GM12878 (cell line): ENCODE results near the gene AAMP. TPM values are rescaled to one million over a fixed set of nuclear protein-coding genes. Genes with fewer than 3 reads are reported as not detected.

Source experiments
- ATAC-seq: fragments of 200-7000 bp; cut with Tn5 transposase; 3 replicates; pipeline ENCODE4 v1.9.1; 2020; ENCODE audit warnings: mild to moderate bottlenecking, moderate library complexity
- BruUV-seq: library from RNA; stranded (reverse); fragments of 400-500 nt; replicated peaks from 2 replicates; lab custom pipeline; 2021; lab: Mats Ljungman, UMichigan
- CTCF ChIA-PET: fragments of 300-600 bp; sonication (Branson Sonifier 250); formaldehyde crosslinking; extraction: SDS; loops from one replicate; lab custom pipeline; 2021; ENCODE audit warnings: inconsistent platforms; lab: Yijun Ruan, JAX
- POLR2A ChIA-PET: fragments of 350-600 bp; formaldehyde crosslinking; extraction: SDS; loops from one replicate; lab custom pipeline; 2021; ENCODE audit warnings: inconsistent platforms; lab: Charles Lee
- RAD21 ChIA-PET: fragments of 300-600 bp; sonication (Branson Sonifier 250); formaldehyde crosslinking; loops from one replicate; lab custom pipeline; 2023; ENCODE audit warnings: antibody characterized with exemption; ENCODE audit not compliant: unreplicated experiment; lab: Charles Lee
- SMC1A ChIA-PET: fragments of 300-600 bp; sonication (Branson Sonifier 250); formaldehyde crosslinking; loops from one replicate; lab custom pipeline; 2023; ENCODE audit not compliant: unreplicated experiment, uncharacterized antibody; lab: Charles Lee
- DNase-seq: peaks from one replicate; pipeline ENCODE4 v3.0.0-alpha.2; 2011; ENCODE audit warnings: low read depth, low spot score
- FAIRE-seq: peaks from 3 replicates; lab custom pipeline; 2011; peaks lifted over from hg19 to GRCh38; lab: Jason Lieb, UNC
- H2AFZ ChIP-seq: 2 replicates; pipeline ENCODE4 v1.6.0; 2011; ENCODE audit warnings: low read depth, low read length, control low read depth; ENCODE audit not compliant: control insufficient read depth
- H3K27ac ChIP-seq: 2 replicates; pipeline ENCODE4 v1.5.1; 2011; ENCODE audit warnings: control low read depth; ENCODE audit not compliant: control insufficient read depth, insufficient read depth
- H3K27me3 ChIP-seq, 2 experiments: replicated peaks in 1 of 2; 2 replicates each; pipeline versions ENCODE4 v1.6.0 to v1.6.1; 2011; ENCODE audit warnings: low read length in 1 of 2; ENCODE audit not compliant: control insufficient read depth in 2 of 2, insufficient read depth in 2 of 2
- H3K36me3 ChIP-seq, 2 experiments: 2 replicates each; pipeline ENCODE4 v1.5.1; 2011; ENCODE audit warnings: low read length in 1 of 2; ENCODE audit not compliant: control insufficient read depth in 2 of 2, insufficient read depth in 2 of 2
- H3K4me1 ChIP-seq: 2 replicates; pipeline ENCODE4 v1.6.1; 2011; ENCODE audit warnings: mild to moderate bottlenecking, low read length, moderate library complexity, mixed read lengths; ENCODE audit not compliant: control insufficient read depth, insufficient read depth
- H3K4me2 ChIP-seq: 2 replicates; pipeline ENCODE4 v1.6.0; 2011; ENCODE audit warnings: control low read depth; ENCODE audit not compliant: control insufficient read depth, insufficient read depth
- H3K4me3 ChIP-seq: fragments of 200-600 bp; sonication (generic); 2 replicates; pipeline ENCODE4 v1.5.1; 2016
- H3K79me2 ChIP-seq: 2 replicates; pipeline ENCODE4 v1.6.0; 2011; ENCODE audit warnings: low read length; ENCODE audit not compliant: control insufficient read depth, insufficient read depth
- H3K9ac ChIP-seq: 2 replicates; pipeline ENCODE4 v1.8.0; 2011; ENCODE audit warnings: low read length, control low read depth, mixed read lengths; ENCODE audit not compliant: control insufficient read depth, insufficient read depth
- H3K9me3 ChIP-seq: replicated peaks from 3 replicates; pipeline ENCODE4 v1.5.1; 2011; ENCODE audit warnings: mild to moderate bottlenecking, low read length; ENCODE audit not compliant: control insufficient read depth, insufficient read depth
- H4K20me1 ChIP-seq: 2 replicates; pipeline ENCODE4 v1.6.0; 2011; ENCODE audit not compliant: control insufficient read depth, insufficient read depth
- BMI1 ChIP-seq: fragments of 450-650 bp; IDR thresholded peaks from 2 replicates; pipeline ENCODE4 v1.6.1; 2016; ENCODE audit warnings: mild to moderate bottlenecking, moderate library complexity, borderline replicate concordance
- FOXM1 ChIP-seq: IDR thresholded peaks from 2 replicates; pipeline ENCODE4 v1.6.1; 2012; ENCODE audit warnings: low read depth, mild to moderate bottlenecking, inconsistent platforms, low read length, moderate library complexity
- JUNB ChIP-seq: IDR thresholded peaks from 2 replicates; pipeline ENCODE4 v1.6.1; 2016; ENCODE audit warnings: antibody characterized with exemption, mild to moderate bottlenecking
- PAX8 ChIP-seq: fragments of 450-650 bp; IDR thresholded peaks from 2 replicates; pipeline ENCODE4 v1.6.1; 2017; ENCODE audit warnings: mild to moderate bottlenecking, moderate library complexity
- POU2F2 ChIP-seq: IDR thresholded peaks from 3 replicates; pipeline ENCODE4 v1.6.1; 2011; ENCODE audit warnings: low read depth, mild to moderate bottlenecking, low read length, borderline replicate concordance
- RAD21 ChIP-seq: IDR thresholded peaks from 2 replicates; pipeline ENCODE4 v1.6.1; 2011; ENCODE audit warnings: mild to moderate bottlenecking, low read depth, low read length, moderate library complexity; ENCODE audit not compliant: insufficient read depth
- RELA ChIP-seq: fragments of 450-650 bp; IDR thresholded peaks from 2 replicates; pipeline ENCODE4 v1.8.0; 2014; ENCODE audit warnings: borderline replicate concordance; ENCODE audit not compliant: partially characterized antibody
- SPI1 ChIP-seq: IDR thresholded peaks from 2 replicates; pipeline ENCODE4 v1.6.1; 2011; ENCODE audit warnings: low read depth, mild to moderate bottlenecking, low read length, moderate library complexity, borderline replicate concordance; ENCODE audit not compliant: insufficient read depth
- TCF12 ChIP-seq: IDR thresholded peaks from 2 replicates; pipeline ENCODE4 v1.6.1; 2011; ENCODE audit warnings: low read depth, mild to moderate bottlenecking, low read length
- ZNF207 ChIP-seq: fragments of 450-650 bp; IDR thresholded peaks from 2 replicates; pipeline ENCODE4 v1.6.1; 2014; ENCODE audit warnings: antibody characterized with exemption, mild to moderate bottlenecking, borderline replicate concordance
- ZNF217 ChIP-seq: fragments of 450-650 bp; IDR thresholded peaks from 2 replicates; pipeline ENCODE4 v1.6.1; 2017; ENCODE audit warnings: antibody characterized with exemption, mild to moderate bottlenecking
- WGBS: methylation state at CpG from one replicate; pipeline ENCODE4 v1.1.6; 2016; ENCODE audit warnings: low lambda C conversion rate; ENCODE audit not compliant: insufficient replicate concordance, insufficient coverage; ENCODE audit errors: missing lambda C conversion rate; 5-methylcytosine and 5-hydroxymethylcytosine counted together
- in situ Hi-C: fragments of 300-500 bp; cut with MboI; formaldehyde crosslinking; loops from 9 replicates; pipeline ENCODE4 v1.14.3; 2018; ENCODE audit warnings: mixed read lengths
- intact Hi-C: fragments of 100-400 bp; cut with micrococcal nuclease; formaldehyde crosslinking; loops from one replicate; pipeline ENCODE4 v1.14.2; 2022; ENCODE audit not compliant: unreplicated experiment
- polyA plus RNA-seq, 11 experiments: library from polyadenylated mRNA; depleted of rRNA in 4 of 11; unstranded in 6 of 11; stranded (reverse) in 5 of 11; fragments of >200 nt; fragmentation: Nextera tagmentation in 4 of 11; fragmentation: Illumina TruSeq in 1 of 11; extraction: Ambion mirVana in 4 of 11; extraction: Trizol in 1 of 11; gene quantifications; 1 replicate in 1 of 11; 2 replicates in 10 of 11; pipeline versions ENCODE4 v1.2.1 to v1.2.3, GENCODE V29; 2011 to 2016; ENCODE audit warnings: inconsistent platforms in 2 of 11, missing spikeins in 2 of 11, low read depth in 1 of 11
- total RNA-seq, 4 experiments: library from RNA; depleted of rRNA in 3 of 4; stranded (reverse); fragments of >200 nt in 3 of 4; fragmentation: Illumina TruSeq in 1 of 4; extraction: Trizol in 1 of 4; gene quantifications; 2 replicates each; pipeline versions ENCODE4 v1.2.1 to v1.2.3, GENCODE V29; 2013 to 2021
- TF ChIP-seq, protein P1 (sequence below): fragments of 450-650 bp; IDR thresholded peaks from 2 replicates; pipeline ENCODE4 v1.6.1; 2017; ENCODE audit warnings: borderline replicate concordance
- TF ChIP-seq, protein P2 (sequence below): IDR thresholded peaks from 2 replicates; pipeline ENCODE4 v1.6.1; 2011; ENCODE audit warnings: low read depth, mild to moderate bottlenecking, low read length, moderate library complexity, borderline replicate concordance; ENCODE audit errors: extremely low read depth
- TF ChIP-seq, protein P3 (sequence below): fragments of 450-650 bp; IDR thresholded peaks from 2 replicates; pipeline ENCODE4 v1.6.1; 2017; ENCODE audit warnings: mild to moderate bottlenecking
- TF ChIP-seq, protein P4 (sequence below): IDR thresholded peaks from 2 replicates; pipeline ENCODE4 v1.6.1; 2012; ENCODE audit warnings: mild to moderate bottlenecking, low read depth, low read length

Gene AAMP
- total and polyA plus RNA-seq, 10 of the 15 experiments (the other 5 are each of a cell fraction or from before 2014, with no cell fraction given) = 4.4 to 140 (median 81.9) TPM

- intact Hi-C loops = no loop called here
- ChIA-PET CTCF (interaction anchor here (1.2 kb wide), 1 partner anchor 11 kb away, joined by 3 read pairs; no protein-coding TSS in a partner anchor), POLR2A (no interaction called here), SMC1A (interaction anchor here (0.5 kb wide), 1 partner anchor 48 kb away, joined by 3 read pairs; no protein-coding TSS in a partner anchor), RAD21 (no interaction called here)
- no peak overlapping the region for H3K4me3 ChIP-seq
- peaks cover under 1% of the 10 kb centered on the region for H3K79me2 ChIP-seq
- no peak overlapping the region for H3K27ac ChIP-seq
- BruUV-seq = no TSS peak
- FAIRE-seq (no peak), ATAC-seq (peak; percentile 49), DNase-seq (no peak)
- peaks cover 10 to 18% of the 10 kb centered on the region in 2 experiments; a peak in 3 of 4 replicates for H3K36me3 ChIP-seq
- no peaks in the 10 kb centered on the region for H3K27me3 ChIP-seq
- H3K4me1 ChIP-seq = peaks cover 16% of the 10 kb centered on the region
- WGBS = 85% methylated on average over 17 of the region's 17 CpGs
- H3K9ac ChIP-seq = no peak overlapping the region
- no peak overlapping the region for H3K4me2 ChIP-seq
- H2AFZ ChIP-seq = no peak overlapping the region
- H4K20me1 ChIP-seq = no peaks in the 10 kb centered on the region
- no peaks in the 10 kb centered on the region for H3K9me3 ChIP-seq
- in situ Hi-C loops = no loop called here
- TF ChIP-seq PAX8 (no peak), BMI1 (no peak), ZNF207 (no peak), SPI1 (no peak), RAD21 (no peak), FOXM1 (no peak), JUNB (no peak), RELA (no peak), TCF12 (no peak), ZNF217 (no peak), POU2F2 (no peak)
- TF ChIP-seq, protein P1, sequence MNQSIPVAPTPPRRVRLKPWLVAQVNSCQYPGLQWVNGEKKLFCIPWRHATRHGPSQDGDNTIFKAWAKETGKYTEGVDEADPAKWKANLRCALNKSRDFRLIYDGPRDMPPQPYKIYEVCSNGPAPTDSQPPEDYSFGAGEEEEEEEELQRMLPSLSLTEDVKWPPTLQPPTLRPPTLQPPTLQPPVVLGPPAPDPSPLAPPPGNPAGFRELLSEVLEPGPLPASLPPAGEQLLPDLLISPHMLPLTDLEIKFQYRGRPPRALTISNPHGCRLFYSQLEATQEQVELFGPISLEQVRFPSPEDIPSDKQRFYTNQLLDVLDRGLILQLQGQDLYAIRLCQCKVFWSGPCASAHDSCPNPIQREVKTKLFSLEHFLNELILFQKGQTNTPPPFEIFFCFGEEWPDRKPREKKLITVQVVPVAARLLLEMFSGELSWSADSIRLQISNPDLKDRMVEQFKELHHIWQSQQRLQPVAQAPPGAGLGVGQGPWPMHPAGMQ = no peak
- TF ChIP-seq, protein P2, sequence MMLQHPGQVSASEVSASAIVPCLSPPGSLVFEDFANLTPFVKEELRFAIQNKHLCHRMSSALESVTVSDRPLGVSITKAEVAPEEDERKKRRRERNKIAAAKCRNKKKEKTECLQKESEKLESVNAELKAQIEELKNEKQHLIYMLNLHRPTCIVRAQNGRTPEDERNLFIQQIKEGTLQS = no peak
- TF ChIP-seq, protein P3, sequence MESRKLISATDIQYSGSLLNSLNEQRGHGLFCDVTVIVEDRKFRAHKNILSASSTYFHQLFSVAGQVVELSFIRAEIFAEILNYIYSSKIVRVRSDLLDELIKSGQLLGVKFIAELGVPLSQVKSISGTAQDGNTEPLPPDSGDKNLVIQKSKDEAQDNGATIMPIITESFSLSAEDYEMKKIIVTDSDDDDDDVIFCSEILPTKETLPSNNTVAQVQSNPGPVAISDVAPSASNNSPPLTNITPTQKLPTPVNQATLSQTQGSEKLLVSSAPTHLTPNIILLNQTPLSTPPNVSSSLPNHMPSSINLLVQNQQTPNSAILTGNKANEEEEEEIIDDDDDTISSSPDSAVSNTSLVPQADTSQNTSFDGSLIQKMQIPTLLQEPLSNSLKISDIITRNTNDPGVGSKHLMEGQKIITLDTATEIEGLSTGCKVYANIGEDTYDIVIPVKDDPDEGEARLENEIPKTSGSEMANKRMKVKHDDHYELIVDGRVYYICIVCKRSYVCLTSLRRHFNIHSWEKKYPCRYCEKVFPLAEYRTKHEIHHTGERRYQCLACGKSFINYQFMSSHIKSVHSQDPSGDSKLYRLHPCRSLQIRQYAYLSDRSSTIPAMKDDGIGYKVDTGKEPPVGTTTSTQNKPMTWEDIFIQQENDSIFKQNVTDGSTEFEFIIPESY = no peak
- TF ChIP-seq, protein P4, sequence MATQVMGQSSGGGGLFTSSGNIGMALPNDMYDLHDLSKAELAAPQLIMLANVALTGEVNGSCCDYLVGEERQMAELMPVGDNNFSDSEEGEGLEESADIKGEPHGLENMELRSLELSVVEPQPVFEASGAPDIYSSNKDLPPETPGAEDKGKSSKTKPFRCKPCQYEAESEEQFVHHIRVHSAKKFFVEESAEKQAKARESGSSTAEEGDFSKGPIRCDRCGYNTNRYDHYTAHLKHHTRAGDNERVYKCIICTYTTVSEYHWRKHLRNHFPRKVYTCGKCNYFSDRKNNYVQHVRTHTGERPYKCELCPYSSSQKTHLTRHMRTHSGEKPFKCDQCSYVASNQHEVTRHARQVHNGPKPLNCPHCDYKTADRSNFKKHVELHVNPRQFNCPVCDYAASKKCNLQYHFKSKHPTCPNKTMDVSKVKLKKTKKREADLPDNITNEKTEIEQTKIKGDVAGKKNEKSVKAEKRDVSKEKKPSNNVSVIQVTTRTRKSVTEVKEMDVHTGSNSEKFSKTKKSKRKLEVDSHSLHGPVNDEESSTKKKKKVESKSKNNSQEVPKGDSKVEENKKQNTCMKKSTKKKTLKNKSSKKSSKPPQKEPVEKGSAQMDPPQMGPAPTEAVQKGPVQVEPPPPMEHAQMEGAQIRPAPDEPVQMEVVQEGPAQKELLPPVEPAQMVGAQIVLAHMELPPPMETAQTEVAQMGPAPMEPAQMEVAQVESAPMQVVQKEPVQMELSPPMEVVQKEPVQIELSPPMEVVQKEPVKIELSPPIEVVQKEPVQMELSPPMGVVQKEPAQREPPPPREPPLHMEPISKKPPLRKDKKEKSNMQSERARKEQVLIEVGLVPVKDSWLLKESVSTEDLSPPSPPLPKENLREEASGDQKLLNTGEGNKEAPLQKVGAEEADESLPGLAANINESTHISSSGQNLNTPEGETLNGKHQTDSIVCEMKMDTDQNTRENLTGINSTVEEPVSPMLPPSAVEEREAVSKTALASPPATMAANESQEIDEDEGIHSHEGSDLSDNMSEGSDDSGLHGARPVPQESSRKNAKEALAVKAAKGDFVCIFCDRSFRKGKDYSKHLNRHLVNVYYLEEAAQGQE = no peak
Observed at GRCh38 chr2:218263817-218264641, 5.9 kb downstream of the AAMP start.
